ENCODE measurements around the gene XRCC5. TPM values are rescaled to one million over a fixed set of nuclear protein-coding genes. Genes with fewer than 3 reads are reported as not detected.

XRCC5 gene
- total and polyA plus RNA-seq, 2 of the 8 experiments (the other 6 are each of a cell fraction or from before 2014, with no cell fraction given): 308 to 644 TPM

GRCh38 chr2:216112926-216113325 lies 3.8 kb downstream of the XRCC5 start:
- no peak overlapping the region for H3K14ac ChIP-seq (ENCODE audit: insufficient read length)
- H3K36me3 ChIP-seq (ENCODE audit: control insufficient read depth in 2 of 4, insufficient read depth in 4 of 4, low read length in 3 of 4): peaks cover 24 to 73% (median 52%) of the 10 kb centered on the region in 4 experiments
- H3K27ac ChIP-seq (ENCODE audit: low read depth, low read length): no peak overlapping the region
- ChIA-PET CTCF (ENCODE audit: partially characterized antibody) (interaction anchor here (0.9 to 3.7 kb wide), 9 partner anchors 8 to 107 kb away, joined by 3 to 25 read pairs (median 6); no protein-coding TSS in a partner anchor), POLR2A (ENCODE audit: partially characterized antibody) (interaction anchor here (1.0 to 8.5 kb wide), 7 partner anchors 9 to 55 kb away, joined by 3 to 73 read pairs (median 7); partner anchors contain the start of genes PECR and TMEM169)
- no peak overlapping the region for H3K9ac ChIP-seq (replicated peaks in 1 of 4; ENCODE audit: extremely low read depth in 1 of 4, low read depth in 3 of 4, low read length in 3 of 4)
- no peak overlapping the region for H2BK12ac ChIP-seq (ENCODE audit: low read depth, low read length)
- H3K79me1 ChIP-seq (ENCODE audit: low read depth, low read length): 0 out of 2 replicates have a peak, but pooled peaks cover 2% of the 10 kb centered on the region
- H3K27me3 ChIP-seq (replicated peaks in 1 of 4; ENCODE audit: control insufficient read depth in 3 of 4, extremely low read depth in 1 of 4, insufficient read depth in 3 of 4, low read length in 3 of 4): no peaks in the 10 kb centered on the region
- no peak overlapping the region for H2BK20ac ChIP-seq (ENCODE audit: low read length)
- H3K4me1 ChIP-seq (replicated peaks in 1 of 4; ENCODE audit: control insufficient read depth in 3 of 4, insufficient read depth in 4 of 4, low read length in 3 of 4): peaks cover 6 to 19% (median 14%) of the 10 kb centered on the region in 4 experiments; a peak in 6 of 7 replicates
- H2AK5ac ChIP-seq (ENCODE audit: low read depth, low read length): no peak overlapping the region
- H4K91ac ChIP-seq (replicated peaks; ENCODE audit: insufficient read length, low read length): no peak overlapping the region
- H3K4me3 ChIP-seq (ENCODE audit: extremely low read depth in 1 of 4, insufficient read depth in 2 of 4, low read depth in 3 of 4, low read length in 4 of 4): no peak overlapping the region
- H3K23ac ChIP-seq (ENCODE audit: insufficient read length): no peak overlapping the region
- no peak for FAIRE-seq
- H3K4me2 ChIP-seq (ENCODE audit: insufficient read depth in 1 of 2, low read depth in 2 of 2, low read length in 2 of 2): no peak overlapping the region
- H4K5ac ChIP-seq (ENCODE audit: insufficient read length, low read depth, low read length): no peak overlapping the region
- H2AFZ ChIP-seq (ENCODE audit: low read length): no peak overlapping the region
- H4K8ac ChIP-seq (ENCODE audit: extremely low read depth, insufficient read depth, low read length): no peak overlapping the region
- H3K9me3 ChIP-seq (ENCODE audit: insufficient read depth in 2 of 2, low read depth in 1 of 2, low read length in 1 of 2): no peaks in the 10 kb centered on the region
- no peak for DNase-seq (ENCODE audit: low read depth in 1 of 2, low spot score in 2 of 2)
- 85% methylated on average over 4 of the region's 4 CpGs; no CpG with 5 or more reads in 1 of the 2 experiments for WGBS, 2 experiments (ENCODE audit: extremely low coverage in 1 of 2, insufficient coverage in 1 of 2, insufficient read length in 1 of 2, insufficient replicate concordance in 2 of 2, low coverage in 1 of 2, low lambda C conversion rate in 2 of 2, missing lambda C conversion rate in 1 of 2)
- no peak overlapping the region for H2BK120ac ChIP-seq (replicated peaks; ENCODE audit: low read depth, low read length)
- H3K79me2 ChIP-seq (ENCODE audit: control insufficient read depth in 1 of 2, insufficient read depth in 2 of 2, low read length in 2 of 2): peaks cover 31 to 72% of the 10 kb centered on the region in 2 experiments
- H3K18ac ChIP-seq (ENCODE audit: extremely low read depth, low read length): no peak overlapping the region
- peaks cover 0 to 10% of the 10 kb centered on the region in 2 experiments for H4K20me1 ChIP-seq (replicated peaks in 1 of 2; ENCODE audit: control insufficient read depth in 1 of 2, insufficient read depth in 2 of 2, low read length in 2 of 2)
- H3K56ac ChIP-seq (replicated peaks; ENCODE audit: insufficient read length, low read depth, low read length): no peak overlapping the region
- H3K23me2 ChIP-seq (ENCODE audit: low read depth, low read length): no peaks in the 10 kb centered on the region; the same call in 1 of the 2 replicates
- H2BK5ac ChIP-seq (ENCODE audit: low read depth, low read length): no peak overlapping the region
- no peak overlapping the region for H2BK15ac ChIP-seq (ENCODE audit: low read length)
- H3K4ac ChIP-seq (replicated peaks; ENCODE audit: insufficient read length, low read depth, low read length): no peak overlapping the region
- TF ChIP-seq JUN (IDR thresholded peaks at IDR 0.05; ENCODE audit: low read depth, low read length) (no peak), GABPA (IDR thresholded peaks at IDR 0.05; ENCODE audit: borderline replicate concordance, insufficient read depth, low read length) (no peak), EP300 (IDR thresholded peaks at IDR 0.05; ENCODE audit: borderline replicate concordance in 1 of 2, low read depth in 2 of 2, low read length in 2 of 2) (no peak), TCF12 (IDR thresholded peaks at IDR 0.05; ENCODE audit: low read depth, low read length) (no peak), CREB1 (IDR thresholded peaks at IDR 0.05) (no peak), ATF2 (IDR thresholded peaks at IDR 0.05; ENCODE audit: low read length) (no peak), CTBP2 (IDR thresholded peaks at IDR 0.05; ENCODE audit: borderline replicate concordance, insufficient read depth, insufficient read length, low read length) (no peak), SIN3A (conservative IDR thresholded peaks at IDR 0.05 in 1 of 2, IDR thresholded peaks at IDR 0.05 in 1 of 2; ENCODE audit: low read depth in 1 of 2, low read length in 2 of 2) (no peak), KDM4A (IDR thresholded peaks at IDR 0.05; ENCODE audit: low read depth, low read length, severe bottlenecking) (no peak), SP1 (IDR thresholded peaks at IDR 0.05; ENCODE audit: low read depth, low read length) (no peak), GTF2F1 (IDR thresholded peaks at IDR 0.05; ENCODE audit: borderline replicate concordance, low read depth, low read length) (no peak), SUZ12 (IDR thresholded peaks at IDR 0.05; ENCODE audit: low read length) (no peak)

Measured in H1 (cell line).